IPS DF 6.9 (cell line): Measurements from ENCODE around the gene IFITM1.

Experiments
- DNase-seq: peaks from one replicate; pipeline ENCODE4 v3.0.0-alpha.2; 2013; ENCODE audit warnings: low read depth, low spot score
- H3K27ac ChIP-seq: one replicate; pipeline ENCODE4 v1.5.1; 2013; ENCODE audit warnings: low read length, control low read depth
- H3K27me3 ChIP-seq: 2 replicates; pipeline ENCODE4 v1.6.1; 2013; ENCODE audit warnings: mild to moderate bottlenecking, low read length; ENCODE audit not compliant: control insufficient read depth, insufficient read depth
- H3K36me3 ChIP-seq: 2 replicates; pipeline ENCODE4 v1.6.1; 2013; ENCODE audit warnings: low read length; ENCODE audit not compliant: control insufficient read depth, insufficient read depth
- H3K4me1 ChIP-seq: 2 replicates; pipeline ENCODE4 v1.6.1; 2013; ENCODE audit warnings: low read length; ENCODE audit not compliant: control insufficient read depth, insufficient read depth
- H3K4me3 ChIP-seq: 2 replicates; pipeline ENCODE4 v1.5.1; 2013; ENCODE audit warnings: mild to moderate bottlenecking, low read length
- H3K9me3 ChIP-seq: 2 replicates; pipeline ENCODE4 v1.6.1; 2013; ENCODE audit warnings: low read length, inconsistent platforms; ENCODE audit not compliant: control insufficient read depth, insufficient read depth
- WGBS: extraction: QIAGEN DNeasy Blood & Tissue Kit; methylation state at CpG from one replicate; pipeline ENCODE4 v1.1.7; 2013; ENCODE audit warnings: mixed read lengths, missing lambda C conversion rate; ENCODE audit not compliant: insufficient read length, insufficient coverage; 5-methylcytosine and 5-hydroxymethylcytosine counted together

IFITM1 gene

DNA sequence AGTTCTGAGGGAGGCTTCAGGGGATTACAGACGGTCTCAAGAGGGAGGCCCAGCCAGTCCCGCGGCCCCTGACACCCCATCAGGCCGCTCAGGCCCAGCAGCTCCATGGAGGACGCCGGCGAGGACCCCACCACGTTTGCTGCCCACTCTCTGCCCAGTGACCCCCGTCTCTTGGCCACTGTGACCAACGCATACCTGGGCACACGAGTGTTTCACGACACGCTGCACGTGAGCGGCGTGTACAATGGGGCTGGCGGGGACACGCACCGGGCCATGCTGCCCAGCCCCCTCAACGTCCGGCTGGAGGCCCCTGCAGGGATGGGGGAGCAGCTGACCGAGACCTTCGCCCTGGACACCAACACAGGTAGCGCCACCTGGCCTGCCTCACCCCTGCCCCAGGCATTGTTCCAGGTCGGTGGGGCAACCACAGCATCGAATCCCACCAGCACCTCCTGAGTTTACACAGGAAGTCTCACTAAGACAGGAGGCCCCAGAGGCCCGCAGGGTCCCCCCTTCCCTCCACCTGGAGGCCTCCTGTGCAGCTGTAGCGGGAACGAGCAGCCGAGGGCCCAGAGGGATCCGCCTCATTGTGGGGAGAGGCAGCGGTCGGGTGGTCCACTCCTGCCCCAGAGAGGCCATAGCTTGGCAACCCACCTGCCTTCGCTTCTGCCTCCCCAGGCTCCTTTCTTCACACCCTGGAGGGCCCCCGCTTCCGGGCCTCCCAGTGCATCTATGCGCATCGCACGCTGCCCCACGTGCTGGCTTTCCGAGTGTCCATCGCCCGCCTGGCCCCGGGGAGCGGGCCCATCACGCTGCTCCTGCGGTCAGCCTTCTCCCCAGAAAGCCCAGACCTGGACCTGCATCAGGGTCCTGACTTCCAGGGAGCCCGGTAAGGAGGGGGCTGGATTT lies 23.9 kb upstream of the IFITM1 start:
- Histone ChIP-seq H3K4me3 (no peak overlapping the region), H3K36me3 (peaks cover 19% of the 10 kb centered on the region), H3K4me1 (peaks cover 9% of the 10 kb centered on the region), H3K9me3 (no peaks in the 10 kb centered on the region), H3K27ac (no peak overlapping the region), H3K27me3 (peaks cover 3% of the 10 kb centered on the region; the same call in 1 of the 2 replicates)
- no CpG with 5 or more reads among the region's 48 CpGs for WGBS
- no peak for DNase-seq

DNA sequence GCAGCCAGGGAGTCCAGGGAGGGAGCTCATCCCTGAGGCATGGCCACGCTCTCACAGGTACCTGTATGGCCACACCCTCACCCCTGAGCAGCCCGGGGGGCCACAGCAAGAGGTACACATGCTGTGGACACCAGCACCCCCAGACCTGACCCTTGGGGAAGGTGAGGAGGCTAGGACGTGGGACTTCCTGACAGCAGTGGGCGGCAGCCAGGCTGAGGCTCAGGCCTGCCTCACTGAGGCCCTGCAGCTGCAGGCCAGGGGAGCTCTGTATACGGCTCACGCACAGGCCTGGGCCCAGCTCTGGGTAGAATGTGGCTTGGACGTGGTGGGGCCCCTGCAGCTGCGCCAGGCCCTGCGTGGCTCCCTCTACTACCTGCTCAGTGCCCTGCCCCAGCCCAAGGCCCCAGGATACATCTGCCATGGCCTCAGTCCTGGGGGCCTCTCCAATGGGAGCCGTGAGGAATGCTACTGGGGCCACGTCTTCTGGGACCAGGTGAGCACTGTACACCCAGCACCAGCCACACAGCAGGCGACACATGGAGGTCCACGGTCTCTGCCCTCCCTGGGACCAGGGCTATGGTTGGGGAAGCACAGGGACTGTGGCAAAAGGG lies 23.1 kb upstream of the IFITM1 start:
- peaks cover 19% of the 10 kb centered on the region for H3K36me3 ChIP-seq
- H3K4me3 ChIP-seq, result no peak overlapping the region
- no peak for DNase-seq
- peaks cover 3% of the 10 kb centered on the region; the same call in 1 of the 2 replicates for H3K27me3 ChIP-seq
- peaks cover 9% of the 10 kb centered on the region for H3K4me1 ChIP-seq
- H3K9me3 ChIP-seq, result no peaks in the 10 kb centered on the region
- no peak overlapping the region for H3K27ac ChIP-seq
- WGBS, result no CpG with 5 or more reads among the region's 13 CpGs

DNA sequence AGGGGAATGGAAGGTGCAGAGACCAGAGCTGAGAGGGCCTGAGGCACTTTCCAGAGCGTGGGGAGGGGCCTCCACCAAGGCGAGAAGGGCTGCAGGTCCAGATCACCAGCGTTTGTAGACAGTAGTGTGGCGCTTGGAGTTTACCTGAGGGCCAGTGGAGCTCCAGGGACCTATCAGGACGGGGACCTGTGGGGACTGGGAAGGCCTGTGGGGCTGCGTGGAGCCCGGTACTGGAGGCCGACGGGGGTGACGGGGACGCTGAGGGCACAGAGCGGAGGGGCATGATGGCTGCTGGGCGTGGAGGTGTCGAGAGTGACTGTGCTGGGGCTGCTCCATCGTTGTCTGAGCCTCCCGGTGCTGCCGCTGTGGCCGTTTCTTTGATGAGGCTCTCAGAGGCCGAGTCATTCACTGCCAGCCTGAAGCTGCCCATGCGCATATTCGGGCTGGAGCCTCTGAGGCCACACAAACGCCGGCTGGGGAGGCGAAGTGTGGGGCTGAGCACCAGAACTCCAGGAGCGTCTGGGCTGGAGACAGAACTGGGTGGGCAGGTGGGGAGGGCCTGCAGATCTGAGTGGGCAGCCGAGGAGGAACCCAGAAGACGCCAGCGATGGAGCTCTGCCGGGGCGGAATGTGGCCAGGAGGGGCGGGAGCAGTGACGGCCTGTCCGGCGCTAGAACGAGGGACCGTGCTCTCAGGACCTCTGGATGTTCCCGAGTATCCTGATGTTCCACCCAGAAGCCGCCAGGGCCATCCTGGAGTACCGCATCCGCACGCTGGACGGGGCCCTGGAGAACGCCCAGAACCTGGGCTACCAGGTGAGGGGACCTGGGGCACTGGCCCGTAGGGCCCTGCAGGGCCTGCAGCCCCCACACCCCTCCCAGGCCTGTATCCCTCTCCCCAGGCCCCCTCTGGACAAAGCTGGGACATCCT lies 22.3 kb upstream of the IFITM1 start:
- Histone ChIP-seq H3K27ac (no peak overlapping the region), H3K27me3 (peaks cover 3% of the 10 kb centered on the region; the same call in 1 of the 2 replicates), H3K36me3 (peaks cover 19% of the 10 kb centered on the region), H3K4me1 (peaks cover 9% of the 10 kb centered on the region), H3K4me3 (no peak overlapping the region), H3K9me3 (no peaks in the 10 kb centered on the region)
- no CpG with 5 or more reads among the region's 44 CpGs for WGBS
- no peak for DNase-seq

DNA sequence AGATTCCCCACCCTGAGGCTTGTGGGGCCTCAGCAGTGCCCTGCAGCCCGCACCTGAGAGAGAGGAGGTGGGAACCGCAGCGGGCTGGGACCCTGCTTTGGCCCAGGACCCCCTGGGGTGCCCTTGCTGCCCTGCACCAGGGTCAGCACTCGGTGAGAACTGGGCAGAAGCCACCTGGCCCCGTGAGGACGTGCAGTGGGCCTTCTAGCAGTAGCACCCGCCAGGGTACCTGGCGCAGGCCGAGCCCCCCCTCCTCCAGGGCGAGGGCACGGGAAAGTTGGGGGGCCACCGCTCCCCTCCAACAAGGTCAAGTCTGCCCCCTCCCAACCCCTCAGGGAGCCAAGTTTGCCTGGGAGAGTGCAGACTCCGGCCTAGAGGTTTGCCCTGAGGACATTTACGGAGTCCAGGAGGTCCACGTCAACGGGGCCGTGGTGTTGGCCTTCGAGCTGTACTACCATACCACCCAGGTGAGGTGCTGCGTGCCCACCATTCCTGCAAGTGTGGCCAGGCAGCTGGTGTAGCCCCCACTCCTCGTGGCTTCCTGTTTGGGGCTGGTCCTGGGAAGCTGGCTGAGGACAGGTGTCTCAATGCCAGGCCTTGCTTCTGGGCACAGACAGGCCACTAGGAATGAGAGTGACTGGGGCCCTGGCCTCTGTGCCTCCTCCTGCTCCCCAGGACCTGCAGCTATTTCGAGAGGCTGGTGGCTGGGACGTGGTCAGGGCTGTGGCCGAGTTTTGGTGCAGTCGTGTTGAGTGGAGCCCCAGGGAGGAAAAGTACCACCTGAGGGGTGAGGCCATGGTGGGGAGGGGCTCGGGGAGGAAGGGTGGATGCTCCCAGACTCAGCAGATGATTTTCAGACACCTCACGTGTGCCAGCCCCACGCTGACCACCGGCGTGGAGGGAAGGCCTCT lies 21.4 kb upstream of the IFITM1 start:
- Histone ChIP-seq H3K27me3 (peaks cover 3% of the 10 kb centered on the region; the same call in 1 of the 2 replicates), H3K36me3 (peaks cover 19% of the 10 kb centered on the region), H3K4me1 (peaks cover 7% of the 10 kb centered on the region), H3K4me3 (no peak overlapping the region), H3K27ac (no peak overlapping the region), H3K9me3 (no peaks in the 10 kb centered on the region)
- no peak for DNase-seq
- WGBS, result no CpG with 5 or more reads among the region's 29 CpGs

DNA sequence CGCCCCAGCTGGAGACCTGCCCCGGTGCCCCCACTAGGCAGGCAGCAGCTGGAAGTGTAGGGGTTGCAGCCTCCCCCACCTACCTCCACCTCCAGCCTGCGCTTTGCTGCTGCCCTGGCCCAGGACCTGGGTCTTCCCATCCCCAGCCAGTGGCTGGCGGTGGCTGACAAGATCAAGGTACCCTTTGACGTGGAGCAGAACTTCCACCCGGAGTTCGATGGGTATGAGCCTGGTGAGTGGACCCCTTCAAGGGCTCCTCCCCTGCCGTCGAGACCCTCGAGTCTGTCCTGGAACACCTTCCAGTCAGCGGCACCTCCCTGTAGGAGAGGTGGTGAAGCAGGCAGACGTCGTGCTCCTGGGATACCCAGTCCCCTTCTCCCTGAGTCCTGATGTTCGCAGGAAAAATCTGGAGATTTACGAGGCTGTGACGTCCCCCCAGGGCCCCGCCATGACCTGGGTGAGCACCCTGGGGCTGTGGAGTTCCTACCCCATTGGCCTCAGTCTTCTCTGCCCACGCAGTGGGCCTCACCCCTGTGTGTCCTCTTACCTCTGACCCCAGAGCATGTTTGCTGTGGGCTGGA lies 20.5 kb upstream of the IFITM1 start:
- peaks cover 19% of the 10 kb centered on the region for H3K36me3 ChIP-seq
- no peak overlapping the region for H3K27ac ChIP-seq
- no peak overlapping the region for H3K4me3 ChIP-seq
- no peaks in the 10 kb centered on the region for H3K9me3 ChIP-seq
- WGBS, result no CpG with 5 or more reads among the region's 18 CpGs
- DNase-seq, result no peak
- H3K27me3 ChIP-seq, result peaks cover under 1% of the 10 kb centered on the region; the same call in 1 of the 2 replicates
- peaks cover 7% of the 10 kb centered on the region for H3K4me1 ChIP-seq

DNA sequence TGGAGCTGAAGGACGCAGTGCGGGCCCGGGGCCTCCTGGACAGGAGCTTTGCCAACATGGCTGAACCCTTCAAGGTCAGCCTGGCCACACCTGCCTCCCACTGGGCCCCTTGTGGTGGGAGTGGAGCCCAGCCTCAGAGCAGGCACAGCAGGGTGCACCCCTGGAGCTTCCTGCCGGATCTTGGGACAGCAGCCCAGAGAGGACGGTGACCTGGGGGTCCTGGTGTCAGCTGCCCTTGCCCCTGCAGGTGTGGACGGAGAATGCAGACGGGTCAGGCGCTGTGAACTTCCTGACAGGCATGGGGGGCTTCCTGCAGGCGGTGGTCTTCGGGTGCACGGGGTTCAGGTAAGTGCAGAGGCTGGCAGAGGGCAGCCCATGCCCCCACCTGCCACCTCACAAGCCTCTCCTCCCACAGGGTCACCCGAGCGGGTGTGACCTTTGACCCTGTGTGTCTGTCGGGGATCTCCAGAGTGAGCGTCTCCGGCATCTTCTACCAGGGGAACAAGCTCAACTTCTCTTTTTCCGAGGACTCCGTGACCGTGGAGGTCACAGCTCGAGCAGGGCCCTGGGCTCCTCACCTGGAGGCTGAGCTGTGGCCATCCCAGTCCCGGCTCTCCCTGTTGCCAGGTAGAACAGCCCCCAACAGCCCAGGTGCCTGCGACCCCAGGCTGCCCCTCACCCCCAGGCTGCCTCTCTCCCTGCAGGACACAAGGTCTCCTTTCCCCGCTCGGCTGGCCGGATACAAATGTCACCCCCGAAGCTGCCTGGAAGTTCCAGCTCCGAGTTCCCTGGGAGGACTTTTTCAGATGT lies 19.8 kb upstream of the IFITM1 start:
- DNase-seq, result no peak
- no peak overlapping the region for H3K4me3 ChIP-seq
- peaks cover 7% of the 10 kb centered on the region for H3K4me1 ChIP-seq
- H3K27me3 ChIP-seq, result no peaks in the 10 kb centered on the region
- no CpG with 5 or more reads among the region's 27 CpGs for WGBS
- H3K36me3 ChIP-seq, result peaks cover 19% of the 10 kb centered on the region
- no peaks in the 10 kb centered on the region for H3K9me3 ChIP-seq
- H3K27ac ChIP-seq, result no peak overlapping the region

DNA sequence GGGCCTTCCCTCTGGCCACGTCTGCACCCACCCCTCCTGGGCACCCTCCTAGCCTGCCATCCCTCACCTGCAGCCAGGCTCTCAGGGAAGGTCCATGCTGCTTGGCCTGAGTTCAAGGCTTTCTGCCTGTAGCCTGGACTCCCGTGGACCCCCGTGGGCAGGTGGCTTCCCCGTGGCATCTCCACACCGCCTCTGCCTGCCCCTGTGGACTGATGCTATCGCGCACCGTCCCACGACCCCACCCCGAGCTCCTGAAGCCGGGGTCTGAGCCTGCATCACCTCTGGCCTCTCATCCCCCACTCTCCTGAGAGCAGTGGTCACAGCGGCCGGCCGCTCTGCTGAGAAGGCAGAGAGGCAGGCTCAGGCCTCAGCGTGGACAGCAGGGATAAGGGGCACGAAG lies 19.1 kb upstream of the IFITM1 start:
- peaks cover 19% of the 10 kb centered on the region for H3K36me3 ChIP-seq
- no peak overlapping the region for H3K27ac ChIP-seq
- no peak overlapping the region for H3K4me3 ChIP-seq
- DNase-seq, result no peak
- WGBS, result no CpG with 5 or more reads among the region's 16 CpGs
- H3K4me1 ChIP-seq, result peaks cover 9% of the 10 kb centered on the region
- no peaks in the 10 kb centered on the region for H3K27me3 ChIP-seq
- H3K9me3 ChIP-seq, result no peaks in the 10 kb centered on the region

DNA sequence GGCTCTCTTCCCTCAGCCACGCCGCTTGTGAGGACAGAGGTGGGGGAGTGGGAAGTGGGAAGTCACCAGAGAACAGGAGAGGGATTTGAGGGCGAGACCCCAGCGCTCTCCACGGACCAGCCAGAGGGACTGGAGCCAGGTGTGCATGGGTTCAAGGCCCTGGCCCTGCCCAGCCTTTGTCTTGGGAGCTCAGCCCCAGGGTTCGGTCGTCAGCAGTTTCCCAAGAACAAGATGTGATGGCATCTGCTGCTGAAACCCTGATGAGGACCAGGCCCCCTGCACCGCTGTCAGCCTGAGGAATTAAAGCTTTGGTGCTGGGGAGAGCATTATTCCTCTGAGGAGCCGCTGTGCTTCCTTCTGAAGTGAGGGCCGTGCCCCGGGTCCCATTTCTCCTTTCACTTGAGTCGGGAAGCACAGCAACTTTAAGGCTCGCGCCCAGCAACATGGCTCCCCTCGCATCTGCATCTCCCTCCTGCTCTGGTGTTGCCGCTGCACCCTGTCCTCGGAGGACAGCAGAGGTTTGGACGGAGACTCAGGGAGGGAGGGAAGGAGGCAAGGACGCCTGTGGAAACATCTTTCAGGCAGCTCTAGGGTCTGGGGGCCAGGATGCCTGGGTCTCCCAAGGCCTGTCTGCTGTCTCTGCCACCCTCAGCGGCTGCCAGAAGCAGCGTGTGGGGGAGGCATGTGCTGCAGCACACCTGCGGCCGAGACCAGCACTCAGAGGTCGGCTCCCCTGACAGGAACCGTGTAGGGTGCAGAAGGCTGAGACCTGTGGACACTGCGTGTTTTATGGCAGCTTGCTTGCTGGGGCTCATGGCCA lies 18.3 kb upstream of the IFITM1 start:
- no peak overlapping the region for H3K27ac ChIP-seq
- peaks cover 19% of the 10 kb centered on the region for H3K36me3 ChIP-seq
- no peaks in the 10 kb centered on the region for H3K27me3 ChIP-seq
- DNase-seq, result no peak
- no peak overlapping the region for H3K4me3 ChIP-seq
- H3K9me3 ChIP-seq, result no peaks in the 10 kb centered on the region
- H3K4me1 ChIP-seq, result peaks cover 12% of the 10 kb centered on the region
- WGBS, result no CpG with 5 or more reads among the region's 26 CpGs
